GM23248 (cell line): Measurements from ENCODE around the gene FAM240B. TPM values are rescaled to one million over a fixed set of nuclear protein-coding genes. Genes with fewer than 3 reads are reported as not detected.

Experiments used
- DNase-seq: peaks from one replicate; pipeline ENCODE4 v3.0.0-alpha.2; 2015
- H2AFZ ChIP-seq: fragments of 200-600 bp; sonication (generic); 2 replicates; pipeline ENCODE4 v1.6.1; 2016; ENCODE audit warnings: antibody characterized with exemption
- H3F3A ChIP-seq: fragments of 200-600 bp; sonication (generic); 2 replicates; pipeline ENCODE4 v1.6.1; 2016; ENCODE audit warnings: mild to moderate bottlenecking, antibody characterized with exemption, mixed run types; ENCODE audit not compliant: insufficient read depth
- H3K27ac ChIP-seq: fragments of 200-600 bp; sonication (generic); 2 replicates; pipeline ENCODE4 v1.5.1; 2016; ENCODE audit warnings: mild to moderate bottlenecking
- H3K27me3 ChIP-seq: fragments of 200-600 bp; sonication (generic); replicated peaks from 2 replicates; pipeline ENCODE4 v1.6.1; 2016; ENCODE audit warnings: mild to moderate bottlenecking; ENCODE audit not compliant: insufficient read depth
- H3K36me3 ChIP-seq: fragments of 200-600 bp; sonication (generic); 2 replicates; pipeline ENCODE4 v1.6.1; 2016; ENCODE audit warnings: low read depth, mild to moderate bottlenecking
- H3K4me1 ChIP-seq: fragments of 200-600 bp; sonication (generic); 2 replicates; pipeline ENCODE4 v1.6.1; 2016; ENCODE audit warnings: mild to moderate bottlenecking; ENCODE audit not compliant: insufficient read depth
- H3K4me2 ChIP-seq: fragments of 200-600 bp; sonication (generic); one replicate; pipeline ENCODE4 v1.6.1; 2016; ENCODE audit warnings: mild to moderate bottlenecking; ENCODE audit not compliant: unreplicated experiment
- H3K4me3 ChIP-seq: fragments of 200-600 bp; sonication (generic); 2 replicates; pipeline ENCODE4 v1.5.1; 2016; ENCODE audit warnings: mild to moderate bottlenecking
- H3K79me2 ChIP-seq: fragments of 200-600 bp; sonication (generic); 2 replicates; pipeline ENCODE4 v1.6.1; 2016; ENCODE audit warnings: mild to moderate bottlenecking; ENCODE audit not compliant: insufficient read depth
- H3K9ac ChIP-seq: fragments of 200-600 bp; sonication (generic); 2 replicates; pipeline ENCODE4 v1.6.1; 2016; ENCODE audit warnings: mild to moderate bottlenecking
- H3K9me2 ChIP-seq: fragments of 200-600 bp; sonication (generic); 2 replicates; pipeline ENCODE4 v1.6.1; 2016; ENCODE audit warnings: mixed run types, mild to moderate bottlenecking, moderate library complexity; ENCODE audit not compliant: insufficient read depth
- H3K9me3 ChIP-seq: fragments of 200-600 bp; sonication (generic); one replicate; pipeline ENCODE4 v1.6.1; 2017; ENCODE audit warnings: low read depth
- H4K20me1 ChIP-seq: fragments of 200-600 bp; sonication (generic); 2 replicates; pipeline ENCODE4 v1.6.0; 2016; ENCODE audit not compliant: insufficient read depth
- EZH2 ChIP-seq: fragments of 200-600 bp; sonication (generic); IDR thresholded peaks from 2 replicates; pipeline ENCODE4 v1.6.1; 2018; ENCODE audit warnings: antibody characterized with exemption, mild to moderate bottlenecking; ENCODE audit not compliant: insufficient read depth, poor library complexity, severe bottlenecking
- EZH2phosphoT487 ChIP-seq: fragments of 200-600 bp; sonication (generic); IDR thresholded peaks from 2 replicates; pipeline ENCODE4 v1.6.1; 2018; ENCODE audit warnings: antibody characterized with exemption, moderate library complexity, mild to moderate bottlenecking, low read depth; ENCODE audit not compliant: insufficient read depth
- WGBS, 2 experiments: methylation state at CpG; one replicate each; pipeline ENCODE4 v1.1.6; 2015 to 2017; ENCODE audit warnings: low lambda C conversion rate in 2 of 2, low coverage in 1 of 2; ENCODE audit errors: missing lambda C conversion rate in 2 of 2; 5-methylcytosine and 5-hydroxymethylcytosine counted together
- in situ Hi-C: fragments of 300-500 bp; cut with MboI; formaldehyde crosslinking; loops from 2 replicates; pipeline ENCODE4 v1.15.0; 2020
- polyA plus RNA-seq: library from polyadenylated mRNA; unstranded; fragments of >200 nt; fragmentation: Nextera tagmentation; extraction: Ambion mirVana; gene quantifications from 2 replicates; pipeline ENCODE4 v1.2.1, GENCODE V29; 2016
- total RNA-seq: library from RNA; depleted of rRNA; stranded (reverse); fragments of >200 nt; shearing (Covaris generic); gene quantifications from 2 replicates; pipeline ENCODE4 v1.2.3, GENCODE V29; 2014

Gene FAM240B
- total and polyA plus RNA-seq, 2 experiments from 2014 or later, result not detected

DNA sequence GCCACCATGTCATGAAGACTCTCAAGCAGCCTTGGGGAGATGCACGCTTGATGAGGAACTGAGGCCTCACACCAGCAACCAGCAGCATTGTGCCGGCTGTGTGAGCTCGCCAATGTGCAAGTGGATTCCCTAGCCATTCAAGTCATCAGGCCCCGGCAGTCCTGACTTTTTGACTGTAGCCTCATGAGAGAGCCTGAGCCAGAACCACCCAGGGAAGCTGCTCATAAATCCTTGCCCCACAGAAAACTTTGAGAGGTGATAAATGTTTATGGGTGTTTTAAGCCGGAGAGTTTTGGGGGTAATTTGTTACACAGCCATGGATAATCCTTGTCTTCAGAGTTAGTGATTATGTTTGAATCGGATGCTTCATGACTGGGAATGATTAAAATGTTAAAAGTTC lies 44.7 kb downstream of the FAM240B start:
- Histone ChIP-seq H3K9ac (no peak overlapping the region), H3K36me3 (no peaks in the 10 kb centered on the region), H3K4me3 (no peak overlapping the region), H3K9me3 (no peaks in the 10 kb centered on the region), H3F3A (no peaks in the 10 kb centered on the region), H3K9me2 (no peaks in the 10 kb centered on the region), H3K27ac (no peak overlapping the region), H3K4me2 (no peak overlapping the region), H3K27me3 (peaks cover 25% of the 10 kb centered on the region), H3K4me1 (no peaks in the 10 kb centered on the region), H3K79me2 (no peaks in the 10 kb centered on the region), H2AFZ (no peak overlapping the region), H4K20me1 (no peaks in the 10 kb centered on the region)
- 52 to 58% methylated on average over 6 of the region's 6 CpGs for WGBS, 2 experiments
- no peak for TF ChIP-seq EZH2phosphoT487
- no peak for TF ChIP-seq EZH2
- DNase-seq, result no peak
- in situ Hi-C loops, result loop anchor here (10.0 kb wide), 1 partner anchor 80 kb away; no protein-coding TSS in a partner anchor

DNA sequence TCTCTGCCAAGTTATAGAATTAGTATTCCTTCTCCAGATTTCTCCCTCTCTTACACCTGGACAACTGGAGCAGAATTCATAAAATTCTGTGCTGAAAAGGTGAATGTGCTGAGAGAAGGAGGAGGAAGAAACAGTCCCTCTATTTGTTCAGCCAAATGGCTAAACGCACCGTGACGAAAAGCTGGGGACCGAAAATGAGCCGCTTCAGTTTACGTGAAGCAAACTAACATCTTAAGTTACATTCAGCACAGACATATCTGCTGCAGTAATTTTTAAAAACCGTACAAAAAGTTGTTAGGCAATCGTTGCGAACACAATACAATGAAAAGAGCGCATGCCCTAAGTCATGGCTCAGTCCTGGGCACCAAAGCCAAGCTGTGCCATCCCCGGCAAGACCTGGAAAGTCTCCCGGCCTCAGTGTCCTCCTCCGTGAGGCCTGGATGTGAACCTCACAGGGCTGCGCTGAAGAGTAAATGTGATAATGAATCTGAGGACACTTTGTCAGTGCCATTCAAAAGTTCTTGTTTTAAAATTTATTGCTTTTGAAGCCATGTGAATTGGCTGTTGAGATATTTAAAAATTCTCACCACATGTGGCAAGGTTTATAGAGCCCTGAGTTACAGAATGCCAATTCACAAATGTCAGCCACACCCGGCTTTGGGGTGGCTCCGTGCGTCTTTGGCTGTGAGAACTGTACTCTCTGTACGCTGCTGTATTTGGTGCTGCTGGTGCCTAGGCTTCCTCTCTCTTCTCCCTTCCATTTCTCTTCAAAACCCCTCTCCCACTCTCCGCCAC lies 46.3 kb downstream of the FAM240B start:
- Histone ChIP-seq H3K4me3 (no peak overlapping the region), H3K4me1 (no peaks in the 10 kb centered on the region), H3K9me2 (no peaks in the 10 kb centered on the region), H3K9ac (no peak overlapping the region), H4K20me1 (no peaks in the 10 kb centered on the region), H3K4me2 (no peak overlapping the region), H3K27ac (no peak overlapping the region), H2AFZ (no peak overlapping the region), H3K79me2 (no peaks in the 10 kb centered on the region), H3K27me3 (peaks cover 25% of the 10 kb centered on the region), H3F3A (no peaks in the 10 kb centered on the region), H3K36me3 (no peaks in the 10 kb centered on the region), H3K9me3 (no peaks in the 10 kb centered on the region)
- 29 to 33% methylated on average over 19 of the region's 19 CpGs for WGBS, 2 experiments
- no peak for DNase-seq
- TF ChIP-seq EZH2phosphoT487, result no peak
- TF ChIP-seq EZH2, result no peak
- in situ Hi-C loops, result loop anchor here (10.0 kb wide), 1 partner anchor 81 kb away; no protein-coding TSS in a partner anchor

DNA sequence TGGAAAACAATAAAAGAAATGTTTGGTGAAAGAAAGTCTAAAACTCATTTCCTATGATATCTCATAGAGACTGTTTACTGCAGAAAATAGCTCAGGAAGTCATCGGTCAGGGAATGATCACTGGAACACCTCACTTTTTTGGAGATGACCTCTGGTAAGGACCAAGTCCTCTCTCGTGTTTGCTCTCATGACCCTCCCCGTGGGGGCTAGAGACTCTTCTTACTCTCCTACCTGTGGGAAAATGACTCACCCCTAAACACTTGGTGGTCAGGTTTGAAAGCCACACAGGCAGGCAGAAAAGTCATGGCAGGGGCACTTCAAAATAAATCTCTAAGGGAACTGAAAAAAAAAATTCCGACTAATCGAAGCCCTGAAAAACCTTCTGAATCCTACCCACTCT lies 48.2 kb downstream of the FAM240B start:
- Histone ChIP-seq H3K27ac (no peak overlapping the region), H3K4me1 (no peaks in the 10 kb centered on the region), H3K36me3 (no peaks in the 10 kb centered on the region), H3K9ac (no peak overlapping the region), H3K79me2 (no peaks in the 10 kb centered on the region), H3K9me3 (no peaks in the 10 kb centered on the region), H3K4me2 (no peak overlapping the region), H4K20me1 (no peaks in the 10 kb centered on the region), H3K27me3 (peaks cover 19% of the 10 kb centered on the region), H2AFZ (peak overlapping the region; percentile 75; the same call in 1 of the 2 replicates), H3F3A (no peaks in the 10 kb centered on the region), H3K4me3 (no peak overlapping the region), H3K9me2 (no peaks in the 10 kb centered on the region)
- 84 to 94% methylated on average over 5 of the region's 5 CpGs for WGBS, 2 experiments
- DNase-seq, result no peak
- in situ Hi-C loops, result loop anchor here (10.0 kb wide), 1 partner anchor 83 kb away; no protein-coding TSS in a partner anchor
- TF ChIP-seq EZH2, result no peak

DNA sequence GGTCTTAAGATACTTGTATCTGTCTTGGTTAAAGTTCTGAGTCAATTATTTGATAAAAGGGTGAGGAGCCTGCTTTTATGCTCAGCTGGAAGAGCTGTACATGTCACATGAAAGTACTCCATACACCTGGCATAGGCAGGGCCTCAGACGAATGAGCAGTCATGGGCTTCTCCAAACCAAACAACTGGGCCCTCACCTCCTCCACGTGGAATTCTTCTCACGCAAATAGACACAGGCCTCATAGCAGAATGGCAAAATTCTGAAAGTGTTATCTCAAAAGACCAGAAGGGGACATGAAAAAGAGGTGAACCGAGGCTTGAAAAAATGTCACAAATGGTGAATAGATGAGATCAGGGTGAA lies 48.6 kb downstream of the FAM240B start:
- TF ChIP-seq EZH2 (no peak), EZH2phosphoT487 (no peak)
- Histone ChIP-seq H3K9me2 (no peaks in the 10 kb centered on the region), H4K20me1 (no peaks in the 10 kb centered on the region), H3K27me3 (peaks cover 19% of the 10 kb centered on the region), H3K36me3 (no peaks in the 10 kb centered on the region), H3K27ac (no peak overlapping the region), H3K4me3 (no peak overlapping the region), H3K9ac (no peak overlapping the region), H3K4me1 (no peaks in the 10 kb centered on the region), H3F3A (no peaks in the 10 kb centered on the region), H2AFZ (no peak overlapping the region), H3K4me2 (no peak overlapping the region), H3K9me3 (no peaks in the 10 kb centered on the region), H3K79me2 (no peaks in the 10 kb centered on the region)
- in situ Hi-C loops, result loop anchor here (10.0 kb wide), 1 partner anchor 83 kb away; no protein-coding TSS in a partner anchor
- WGBS, 2 experiments, result 61 to 78% methylated on average over 3 to 4 of the region's 4 CpGs
- no peak for DNase-seq
